ENCODE results near the gene COL4A2. TPM values are rescaled to one million over a fixed set of nuclear protein-coding genes. Genes with fewer than 3 reads are reported as not detected.
A peak's percentile ranks its signal among the peaks of the same experiment; 100 is the strongest.

The COL4A2 gene
- total RNA-seq, 2 donors from 2014 or later, result 999 to 1,135 TPM

GRCh38 chr13:110336681-110337080 is 29.6 kb downstream of the COL4A2 start:
- Histone ChIP-seq H3K27ac (peak overlapping the region; percentile 96), H3K9me3 (no peaks in the 10 kb centered on the region), H3K4me3 (peak overlapping the region; percentile 27), H3K36me3 (no peaks in the 10 kb centered on the region), H3K27me3 (replicated peaks; ENCODE audit: insufficient read depth) (no peaks in the 10 kb centered on the region), H3K4me1 (ENCODE audit: control insufficient read depth in 1 of 2, low read depth in 2 of 2) (peaks cover 51 to 96% of the 10 kb centered on the region in 2 donors)
- DNase-seq (ENCODE audit: low spot score) (no peak), ATAC-seq (ENCODE audit: insufficient number of reproducible peaks, low FRiP score, low read depth) (no peak)
- TF ChIP-seq CTCF (IDR thresholded peaks at IDR 0.05), result no peak

- Histone ChIP-seq H3K27ac (peak overlapping the region; percentile 96), H3K27me3 (replicated peaks; ENCODE audit: insufficient read depth) (no peaks in the 10 kb centered on the region), H3K4me1 (ENCODE audit: control insufficient read depth in 1 of 2, low read depth in 2 of 2) (peaks cover 55 to 96% of the 10 kb centered on the region in 2 donors), H3K4me3 (peak overlapping the region; percentile 27), H3K36me3 (no peaks in the 10 kb centered on the region), H3K9me3 (no peaks in the 10 kb centered on the region)
- no peak for DNase-seq (ENCODE audit: low spot score)
- no peak for TF ChIP-seq CTCF (IDR thresholded peaks at IDR 0.05)
- no peak for ATAC-seq (ENCODE audit: insufficient number of reproducible peaks, low FRiP score, low read depth)
These were observed 30.2 kb downstream of the COL4A2 start for GRCh38 chr13:110337247-110337646.

- no peak for DNase-seq (ENCODE audit: low spot score)
- peak; percentile 1 for ATAC-seq (ENCODE audit: insufficient number of reproducible peaks, low FRiP score, low read depth)
- Histone ChIP-seq H3K27me3 (replicated peaks; ENCODE audit: insufficient read depth) (no peaks in the 10 kb centered on the region), H3K4me1 (ENCODE audit: control insufficient read depth in 1 of 2, low read depth in 2 of 2) (peaks cover 62 to 96% of the 10 kb centered on the region in 2 donors), H3K4me3 (peak overlapping the region; percentile 41), H3K9me3 (no peaks in the 10 kb centered on the region), H3K27ac (peak overlapping the region; percentile 96), H3K36me3 (no peaks in the 10 kb centered on the region)
- TF ChIP-seq CTCF (IDR thresholded peaks at IDR 0.05), result no peak
These were observed 31.5 kb downstream of the COL4A2 start for GRCh38 chr13:110338441-110339101.

- DNase-seq (ENCODE audit: low spot score), result no peak
These were observed 32.2 kb downstream of the COL4A2 start for GRCh38 chr13:110339263-110339662.

More at GRCh38 chr13:110339263-110339662, 32.2 kb downstream of the COL4A2 start:
- TF ChIP-seq CTCF (IDR thresholded peaks at IDR 0.05), result no peak
- Histone ChIP-seq H3K36me3 (no peaks in the 10 kb centered on the region), H3K27ac (peak overlapping the region; percentile 96), H3K4me1 (ENCODE audit: control insufficient read depth in 1 of 2, low read depth in 2 of 2) (peaks cover 58 to 95% of the 10 kb centered on the region in 2 donors), H3K9me3 (no peaks in the 10 kb centered on the region), H3K4me3 (peak overlapping the region; percentile 1), H3K27me3 (replicated peaks; ENCODE audit: insufficient read depth) (no peaks in the 10 kb centered on the region)
- no peak for ATAC-seq (ENCODE audit: insufficient number of reproducible peaks, low FRiP score, low read depth)
